GM21515 (cell line): ENCODE results near the gene EGFR.

Experiments used
- ATAC-seq: cut with Tn5 transposase; IDR thresholded peaks from one replicate; pipeline ENCODE4 v1.9.1; 2021; ENCODE audit not compliant: unreplicated experiment

The EGFR gene

DNA sequence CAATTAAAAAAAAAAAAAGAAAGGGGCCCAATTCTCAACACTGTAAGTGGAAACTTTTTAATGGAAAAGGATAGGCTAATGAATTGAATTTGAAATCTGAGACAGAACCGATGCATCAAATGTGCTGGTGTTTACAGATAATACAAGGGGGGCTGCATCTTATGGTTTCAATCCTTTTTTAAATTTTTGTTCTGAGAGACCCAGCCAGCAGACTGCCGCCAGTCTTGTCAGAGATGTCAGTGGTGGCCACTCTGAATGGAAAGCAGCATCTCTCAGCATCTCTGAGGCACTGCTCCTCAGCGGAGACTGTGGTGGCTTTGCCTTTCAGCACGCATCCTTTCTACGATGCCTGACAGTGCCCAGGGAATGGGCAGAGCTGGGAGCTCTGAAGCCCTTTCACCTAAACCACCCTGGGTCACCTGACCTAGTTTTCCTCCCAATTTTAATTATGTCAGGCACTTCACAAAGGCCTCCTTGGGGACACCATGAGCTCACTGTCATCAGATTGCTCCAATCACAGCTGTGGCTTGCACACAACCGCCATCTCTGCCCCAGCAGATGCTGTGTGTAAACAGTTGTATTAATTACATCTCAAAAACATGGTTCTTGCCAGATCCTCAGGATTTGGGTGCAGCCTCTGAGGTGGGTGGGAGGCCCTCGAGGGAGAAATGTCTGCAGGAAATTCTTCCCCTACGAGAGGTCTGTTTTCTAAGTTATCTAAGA lies 81.2 kb downstream of the EGFR start:
- ATAC-seq: no peak

DNA sequence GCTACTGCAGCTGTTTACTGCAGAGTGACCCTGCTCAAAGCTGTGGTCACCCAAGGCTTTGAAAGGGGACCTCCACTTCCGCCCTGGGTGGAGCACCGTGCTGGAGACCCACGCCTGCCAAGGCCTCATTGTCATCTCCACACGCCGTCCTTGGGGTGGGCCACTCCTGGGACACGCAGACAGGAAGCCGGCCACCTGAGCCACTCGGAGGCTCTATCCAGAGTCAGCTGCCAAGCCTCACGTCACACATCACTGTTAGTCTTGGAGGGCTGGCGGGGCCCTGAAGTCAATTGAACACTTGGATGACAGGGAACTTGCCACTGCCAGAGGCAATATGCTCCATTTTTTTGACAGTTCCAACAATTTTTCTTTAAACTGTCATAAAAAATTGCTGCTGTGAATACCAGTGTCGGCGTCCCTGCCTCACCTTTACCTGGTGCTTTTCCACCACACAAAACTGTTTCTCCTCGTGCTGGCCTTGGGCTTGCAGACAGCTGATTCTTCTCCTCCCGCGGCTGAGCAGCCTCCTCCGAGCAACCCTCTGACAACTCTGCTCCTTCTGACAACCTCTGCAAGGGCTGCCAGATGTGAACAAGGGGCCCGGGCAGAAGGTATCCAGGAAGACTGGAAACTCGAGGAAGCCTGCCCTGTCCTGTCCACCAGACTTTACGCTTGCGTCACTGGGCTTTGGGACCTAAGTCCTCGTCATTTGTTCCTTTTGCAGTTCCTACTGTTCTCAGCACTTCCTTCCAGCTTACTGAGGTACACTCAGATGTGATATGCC lies 81.9 kb downstream of the EGFR start:
- ATAC-seq: no peak

DNA sequence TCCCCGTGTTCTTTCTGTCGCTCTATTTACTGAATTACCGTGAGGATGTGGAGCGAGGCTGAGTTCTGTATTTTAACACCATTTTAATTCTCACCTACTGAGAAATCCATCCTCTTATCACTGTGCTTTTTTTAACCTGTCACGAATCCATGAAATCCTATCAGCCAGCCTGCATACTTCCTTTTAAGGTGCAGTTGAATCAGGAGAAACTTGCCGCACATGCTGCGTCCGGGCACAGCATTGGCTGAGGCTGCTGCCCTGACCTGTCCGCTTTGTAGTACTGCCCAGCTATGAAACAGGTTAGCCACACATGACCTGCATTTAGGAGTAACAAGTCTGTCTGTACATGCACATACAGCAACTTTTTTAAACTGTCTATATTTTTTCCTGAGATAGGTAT lies 82.5 kb downstream of the EGFR start:
- no peak for ATAC-seq

DNA sequence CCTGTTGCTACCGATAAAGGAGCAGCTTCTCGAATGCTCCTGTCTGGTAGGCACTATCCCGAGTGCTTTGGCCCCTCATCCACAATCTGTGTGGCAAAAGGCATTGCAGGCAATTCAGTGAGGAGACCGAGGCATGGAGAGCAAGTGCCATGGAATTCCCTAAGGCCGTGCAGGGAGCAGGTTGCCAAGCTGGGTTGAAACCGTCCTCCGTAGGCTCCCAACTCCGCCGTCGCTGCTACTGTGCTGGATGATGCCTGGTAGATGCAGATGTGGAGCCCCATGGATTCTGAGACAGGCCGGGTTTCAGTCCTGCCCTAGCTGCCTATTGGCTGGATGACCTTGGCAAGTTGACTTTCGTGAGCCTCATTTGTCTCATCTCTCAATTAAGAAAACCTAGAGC lies 85.3 kb downstream of the EGFR start:
- no peak for ATAC-seq

DNA sequence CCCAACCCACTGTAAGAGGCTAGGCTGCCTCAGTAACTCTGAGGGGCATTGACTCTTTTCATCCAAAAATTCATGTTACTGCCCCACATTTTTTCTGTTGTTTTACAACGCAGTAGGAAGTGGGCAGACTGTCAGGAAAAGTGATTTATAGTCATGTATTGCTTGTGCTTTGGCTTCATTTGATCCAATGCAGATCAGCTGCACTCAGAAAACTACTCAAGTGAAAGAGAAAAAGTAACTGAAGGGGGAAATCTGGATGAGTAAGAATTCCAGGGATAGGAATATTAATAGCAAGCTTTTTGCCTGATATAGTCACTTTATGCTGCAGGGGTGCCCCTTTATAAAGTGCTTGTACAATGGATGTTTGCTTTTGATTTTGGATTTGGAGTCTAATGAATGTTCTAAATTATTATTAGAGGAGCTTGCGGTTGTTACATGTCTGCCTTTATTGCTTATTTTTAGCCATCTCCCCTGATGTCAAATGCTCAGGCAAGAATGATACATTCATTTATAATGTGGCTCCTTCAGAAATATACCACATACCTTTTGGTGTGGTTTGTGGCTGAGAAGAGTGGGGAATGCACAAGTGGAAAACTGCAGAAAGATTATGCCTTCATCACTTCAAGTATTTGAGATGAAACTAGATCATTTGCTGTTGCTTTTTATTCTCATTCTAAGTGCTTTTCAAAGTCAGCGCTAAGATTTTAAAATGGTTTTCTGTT lies 86.1 kb downstream of the EGFR start:
- no peak for ATAC-seq

DNA sequence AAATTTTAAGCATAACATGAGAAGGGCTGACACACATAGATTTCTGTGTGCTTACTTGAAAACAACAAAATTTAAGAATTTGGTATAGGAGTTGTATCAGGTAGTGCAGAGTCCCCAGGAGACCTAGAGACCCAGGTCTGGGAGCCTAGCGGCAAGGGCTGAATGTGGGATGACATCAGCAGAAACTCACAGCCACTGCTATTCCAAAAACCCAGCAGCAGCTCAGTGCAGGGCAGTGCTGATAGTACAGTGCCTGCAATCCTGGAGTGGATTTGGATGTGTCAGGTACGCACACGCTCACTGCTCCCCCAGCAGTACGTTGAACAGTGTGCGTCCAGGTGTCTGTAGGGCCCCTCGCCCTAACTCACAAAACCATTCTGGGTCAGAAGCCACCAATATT lies 87.1 kb downstream of the EGFR start:
- ATAC-seq: no peak

DNA sequence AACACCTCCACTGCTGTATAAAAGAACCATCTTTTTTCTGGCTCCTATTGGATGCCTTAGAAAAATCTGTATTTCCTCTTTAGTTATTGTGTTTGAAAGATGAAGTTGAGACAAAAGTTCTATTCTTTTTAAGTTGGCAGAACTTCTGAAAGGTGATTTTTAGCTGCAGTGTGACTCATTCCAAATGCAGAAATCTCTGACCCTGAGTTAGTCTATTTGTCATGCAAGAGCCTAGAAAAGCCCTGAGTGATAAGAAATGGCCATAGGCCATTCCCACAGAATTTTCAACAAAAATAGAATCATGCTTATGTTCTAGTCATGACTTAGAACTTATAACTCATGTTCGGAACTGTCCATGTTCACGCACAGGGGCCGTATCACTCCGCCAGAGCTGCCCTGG lies 89.1 kb downstream of the EGFR start:
- ATAC-seq: no peak

DNA sequence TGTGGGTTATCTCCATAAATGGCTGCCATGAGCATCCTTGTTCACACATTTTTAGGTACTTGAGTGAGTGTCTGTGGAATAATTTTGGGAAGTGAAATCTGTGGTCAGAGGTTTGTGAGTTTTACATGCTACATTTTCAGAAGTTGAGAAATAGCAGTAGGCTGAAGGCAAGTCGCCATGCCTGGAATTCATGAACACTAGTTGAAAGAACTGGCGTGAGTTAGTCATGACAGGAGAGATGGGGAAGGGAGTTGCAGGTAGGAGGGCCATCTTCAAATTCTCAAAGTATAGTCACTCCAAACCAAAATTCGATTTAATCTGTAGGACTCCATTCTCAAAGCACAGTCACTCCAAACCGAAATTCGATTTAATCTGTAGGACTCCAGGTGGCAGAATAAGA lies 89.6 kb downstream of the EGFR start:
- no peak for ATAC-seq

DNA sequence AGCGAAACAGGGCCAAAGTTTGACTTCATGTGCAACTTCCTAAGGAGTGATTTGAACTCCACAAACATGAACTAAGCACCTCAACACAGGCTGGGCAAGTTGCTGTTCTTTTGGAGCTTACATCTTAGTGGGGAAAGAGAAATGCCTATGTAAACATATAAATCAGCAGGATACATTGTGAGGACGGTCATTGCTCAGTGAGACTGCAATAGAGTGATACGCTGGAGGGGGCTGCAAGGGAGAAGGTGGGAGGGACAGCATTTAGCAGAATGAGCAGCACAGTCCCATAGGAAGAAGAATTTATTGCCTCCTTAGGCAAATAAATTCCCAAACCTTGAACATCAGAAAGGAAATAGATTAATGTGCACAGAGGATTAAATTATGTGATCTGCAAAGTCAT lies 90.0 kb downstream of the EGFR start:
- no peak for ATAC-seq

DNA sequence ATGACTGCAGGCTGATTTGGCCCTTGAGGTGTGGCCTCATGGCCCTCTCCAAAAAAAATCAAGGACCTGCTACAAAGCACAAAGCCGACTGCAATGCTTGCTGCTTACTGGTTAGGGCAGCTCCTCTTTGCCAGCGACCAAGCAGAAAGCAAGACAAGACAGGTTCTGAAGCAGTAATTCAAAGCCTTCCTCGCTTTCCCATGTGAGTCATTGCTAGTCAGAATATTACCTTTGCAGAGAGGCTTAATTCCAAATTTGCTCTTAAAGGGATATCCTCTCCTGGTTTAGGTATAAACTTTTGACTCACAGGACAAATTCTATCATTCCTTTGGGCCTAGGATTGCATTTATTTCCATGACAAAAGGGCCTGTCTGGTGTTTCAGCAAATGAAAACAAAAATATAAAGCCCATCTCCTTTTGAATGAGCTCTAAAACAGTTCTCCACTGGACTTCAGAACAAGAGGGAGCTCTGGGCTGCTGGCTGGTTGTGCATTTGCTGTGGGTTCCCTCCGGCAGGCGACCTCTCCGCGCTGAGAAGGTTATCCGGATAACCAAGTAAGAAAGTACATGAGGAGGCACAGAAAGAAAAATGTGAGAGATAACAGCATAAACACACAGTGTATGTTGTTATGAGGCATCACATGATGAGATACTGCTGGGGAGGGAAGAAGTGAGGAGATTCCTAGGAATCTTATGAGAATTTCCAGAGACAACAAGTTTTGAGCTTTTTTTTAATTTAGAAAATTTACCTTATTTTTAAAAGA lies 90.8 kb downstream of the EGFR start:
- ATAC-seq: no peak

DNA sequence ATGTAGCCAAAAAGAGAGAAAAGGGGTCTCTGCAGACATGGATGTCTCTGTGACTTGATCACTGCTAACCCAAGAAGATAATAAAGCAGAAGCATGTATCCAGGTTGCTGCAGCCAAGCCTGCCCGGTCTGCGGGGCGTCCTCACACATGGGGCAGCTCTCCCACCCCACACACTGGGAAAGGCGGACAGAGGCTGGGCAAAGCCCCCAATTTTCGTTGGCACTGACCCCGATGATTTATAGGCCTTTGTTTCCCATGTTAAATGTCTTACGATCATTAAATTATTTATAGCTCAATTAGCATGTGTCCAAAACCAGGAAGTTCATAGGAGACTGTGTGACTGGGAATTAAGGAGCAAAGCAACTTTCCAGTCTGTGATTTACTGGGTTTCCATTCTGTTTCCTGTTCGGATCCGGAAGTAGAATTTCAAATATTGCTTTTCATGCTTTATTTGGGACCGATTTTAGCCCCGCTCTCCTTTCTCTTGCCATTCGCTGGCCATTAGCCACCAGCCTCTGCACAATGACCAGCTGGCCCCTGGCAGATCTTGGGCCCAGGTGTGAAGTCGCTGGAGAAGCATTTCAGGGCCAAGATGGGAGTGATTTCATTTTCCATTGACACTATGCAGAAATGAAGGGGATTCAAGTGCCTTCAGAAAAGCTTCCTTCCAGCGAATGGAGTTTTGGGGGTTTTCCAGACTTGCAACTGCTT lies 91.6 kb downstream of the EGFR start:
- no peak for ATAC-seq

DNA sequence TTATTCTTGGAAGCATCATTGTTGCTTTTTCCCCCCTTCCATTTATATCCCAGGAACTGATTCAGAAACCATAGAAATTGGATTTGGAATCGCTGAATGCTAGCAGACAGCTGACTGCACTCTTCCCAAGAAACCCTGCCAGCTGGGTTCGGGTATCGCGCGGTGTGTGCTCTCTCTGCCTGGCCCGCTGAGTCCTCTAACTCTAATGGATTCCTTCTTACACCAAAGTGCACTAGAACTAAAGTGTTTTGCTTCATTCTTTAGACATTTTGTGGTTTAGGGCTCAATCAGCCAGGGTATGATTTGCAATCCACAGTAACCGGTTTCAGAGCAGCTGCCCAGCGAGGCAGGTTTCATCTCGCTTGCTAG lies 92.2 kb downstream of the EGFR start:
- ATAC-seq: no peak

DNA sequence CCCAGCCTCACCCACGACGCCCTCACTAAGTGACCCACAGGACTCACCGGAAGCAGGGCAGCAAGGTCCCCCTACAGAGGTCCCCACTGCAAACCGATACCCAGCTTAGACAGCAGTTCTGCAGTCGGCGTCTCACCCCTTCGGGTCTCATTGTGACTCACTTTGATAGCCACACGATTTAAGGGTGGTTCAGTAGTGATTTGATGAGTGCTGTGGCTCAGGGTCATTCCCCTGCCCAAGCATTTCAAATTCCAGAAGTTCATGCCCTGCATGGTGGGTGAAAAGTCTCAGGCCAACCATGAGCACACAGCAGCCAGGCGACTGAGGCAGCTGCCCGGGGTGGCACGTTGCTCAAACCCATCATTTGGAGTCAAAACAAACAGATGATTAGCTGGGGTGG lies 93.2 kb downstream of the EGFR start:
- no peak for ATAC-seq

DNA sequence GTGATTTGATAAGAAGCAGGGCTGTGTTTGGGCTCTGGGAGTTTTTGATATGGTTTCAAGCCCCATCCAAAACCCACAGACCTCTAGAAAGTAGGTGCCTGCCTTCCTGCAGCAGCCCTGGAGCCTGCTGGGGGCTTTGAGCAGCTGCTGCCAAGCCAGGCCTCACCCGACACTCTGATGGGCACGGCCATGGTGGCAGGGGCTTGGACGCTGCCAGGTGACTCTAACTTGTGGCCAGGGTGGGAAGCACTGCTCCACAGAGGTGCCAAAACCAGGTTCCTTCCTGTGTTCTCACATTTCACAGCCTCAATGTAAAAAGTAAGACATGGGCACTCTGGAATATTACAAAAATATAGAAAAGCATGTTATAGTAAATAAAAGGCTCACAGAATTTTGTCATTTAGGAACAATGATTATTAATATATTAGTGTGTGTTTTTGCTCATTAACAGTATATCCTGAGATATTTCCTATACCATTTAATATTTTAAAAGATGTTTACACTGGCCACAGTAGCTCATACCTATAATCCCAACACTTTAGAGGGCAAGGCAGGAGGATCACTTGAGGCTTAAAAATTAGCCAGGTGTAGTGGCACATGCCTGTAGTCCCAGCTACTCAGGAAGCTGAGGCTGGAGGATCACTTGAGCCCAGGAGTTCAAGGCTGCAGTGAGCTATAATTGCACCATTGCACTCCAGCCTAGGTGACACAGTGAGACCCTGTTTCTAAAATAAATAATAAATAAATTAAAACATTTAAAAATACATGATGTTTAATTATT lies 95.1 kb downstream of the EGFR start:
- ATAC-seq: no peak

DNA sequence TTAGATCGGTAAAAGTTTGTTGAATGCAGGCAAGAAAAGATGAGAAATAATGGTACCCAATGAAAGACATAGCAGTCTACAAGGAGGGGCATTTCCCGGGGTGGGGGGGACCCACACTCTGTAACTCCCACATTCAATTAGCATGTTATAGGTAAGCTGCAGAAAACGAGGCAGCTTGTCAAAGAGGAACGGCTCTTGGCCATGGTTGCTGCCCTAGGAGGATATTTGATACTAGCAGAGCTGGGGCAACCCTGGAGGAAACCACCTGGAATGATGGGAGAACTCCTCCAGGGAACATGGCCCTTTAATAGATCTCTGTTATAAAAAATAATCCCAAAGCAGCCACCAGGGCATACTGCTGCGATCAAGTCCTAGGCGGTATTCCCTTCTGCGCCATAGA lies 98.5 kb downstream of the EGFR start:
- no peak for ATAC-seq

DNA sequence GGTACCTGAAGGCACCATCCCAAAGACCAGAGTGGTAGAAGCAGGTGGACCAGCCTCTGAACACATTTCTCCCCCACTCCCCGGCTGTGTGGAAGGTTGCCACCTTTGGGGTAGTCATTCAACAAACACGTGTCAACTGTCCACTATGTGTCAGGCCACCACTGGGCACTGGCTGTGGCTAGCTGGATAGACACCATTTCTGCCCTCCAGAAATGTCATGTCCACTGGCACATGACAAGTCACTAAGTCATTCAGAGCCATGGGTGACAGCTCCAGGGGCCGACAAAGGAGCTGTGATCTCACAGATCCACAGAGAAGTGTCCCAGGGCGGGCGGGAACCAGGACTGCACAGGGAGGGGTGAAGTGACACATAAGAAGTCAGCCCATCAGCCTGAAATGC lies 99.6 kb downstream of the EGFR start:
- no peak for ATAC-seq

DNA sequence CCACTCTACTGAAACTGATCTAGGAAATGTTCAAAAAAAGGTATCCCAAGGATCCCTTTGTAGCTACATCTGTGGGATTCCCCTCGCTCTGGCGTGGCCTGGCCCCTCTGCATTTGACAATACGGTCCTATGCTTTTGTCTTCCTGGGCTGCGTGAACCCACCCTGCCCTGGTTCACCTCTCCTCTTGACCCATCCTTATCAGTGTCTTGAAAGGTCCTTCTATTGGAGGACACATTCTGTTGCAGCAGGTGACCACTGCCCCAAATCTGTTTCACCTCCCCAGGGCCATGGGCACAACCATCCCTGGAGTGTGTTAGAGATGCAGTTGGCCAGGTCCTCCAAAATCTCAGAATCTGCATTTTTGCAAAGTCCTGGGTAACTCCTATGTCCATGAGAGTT lies 100.8 kb downstream of the EGFR start:
- no peak for ATAC-seq

DNA sequence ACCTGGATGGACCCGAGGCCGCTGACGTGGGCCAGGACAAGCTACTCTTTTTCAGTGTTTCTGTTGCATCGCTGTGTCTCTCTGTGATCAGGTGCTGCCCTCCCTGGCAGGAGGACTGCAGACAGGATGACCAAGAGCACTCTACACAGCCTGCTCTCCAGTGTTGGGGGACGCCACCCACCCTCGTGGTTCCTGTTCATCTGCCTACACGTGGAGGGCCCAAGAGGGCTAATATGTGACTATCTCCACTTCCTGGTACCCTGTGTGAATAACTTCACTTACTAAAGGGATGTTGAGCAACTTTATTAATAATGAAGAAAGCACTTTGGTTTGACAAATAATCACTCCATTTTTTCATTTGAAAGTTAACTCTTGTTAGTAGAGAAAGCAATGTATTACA lies 101.3 kb downstream of the EGFR start:
- ATAC-seq: no peak

DNA sequence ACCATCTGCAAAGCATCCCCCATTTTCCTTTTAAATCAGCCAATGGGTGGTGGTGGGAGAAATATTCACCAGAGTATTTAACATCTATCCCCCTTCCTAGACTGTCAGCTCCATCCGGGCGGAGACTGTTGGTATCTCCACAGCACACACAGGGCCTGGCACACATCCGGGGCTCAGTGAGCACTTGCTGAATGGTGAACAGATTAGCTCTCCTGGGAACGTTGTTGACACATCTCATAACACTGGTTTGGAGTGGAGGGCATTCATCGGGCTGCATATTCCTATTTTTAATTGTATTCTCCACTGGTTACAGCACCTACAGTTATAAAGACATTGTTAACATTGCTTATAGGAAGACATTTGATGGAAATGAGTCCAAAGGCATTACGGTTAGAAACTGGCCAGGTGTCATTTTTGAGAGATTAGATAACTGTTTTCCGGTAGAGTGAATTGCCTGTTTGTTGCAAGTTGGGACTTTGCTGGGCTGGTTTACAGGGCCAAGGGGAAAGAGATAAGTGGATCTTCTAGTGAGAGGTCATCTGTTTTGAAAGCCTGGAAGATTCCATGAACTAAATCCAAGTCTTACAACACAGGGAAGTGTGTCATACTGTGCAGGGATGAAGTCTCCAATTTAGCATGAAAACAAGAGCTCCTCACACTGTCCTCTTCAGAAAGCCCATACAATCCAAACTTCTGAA lies 101.8 kb downstream of the EGFR start:
- ATAC-seq: no peak
